ENCODE measurements around the gene PTPRT. TPM values are rescaled to one million over a fixed set of nuclear protein-coding genes. Genes with fewer than 3 reads are reported as not detected.

PTPRT gene
- total RNA-seq, 2 experiments from 2014 or later: not detected

DNA sequence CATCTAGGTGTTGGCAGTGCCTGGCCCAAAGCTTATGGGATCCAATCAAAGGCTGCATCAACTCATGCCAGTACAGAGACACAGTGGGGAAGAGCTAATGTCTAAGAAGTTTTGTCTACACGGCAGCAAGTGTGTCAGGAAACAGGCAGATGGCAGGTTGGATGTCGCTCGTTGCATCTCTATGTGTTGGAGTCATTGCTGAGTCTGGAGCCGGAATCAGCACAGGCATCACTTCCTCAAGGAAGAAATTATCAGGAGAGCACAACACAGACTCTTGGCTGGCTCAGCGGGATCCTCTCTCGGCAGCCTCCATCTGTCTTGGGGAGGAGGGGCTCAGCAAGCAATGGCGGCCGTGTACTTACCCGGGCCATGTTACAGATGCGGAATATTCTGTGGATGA lies 1104.3 kb downstream of the PTPRT start:
- ChIA-PET POLR2A (no interaction called here), CTCF (no interaction called here)
- Mint-ChIP-seq H3K9me3 (ENCODE audit: insufficient read depth) (peaks cover 7% of the 10 kb centered on the region), H3K4me3 (no peak overlapping the region), H3K4me1 (ENCODE audit: low read depth) (no peaks in the 10 kb centered on the region), H3K27me3 (ENCODE audit: low read depth) (no peaks in the 10 kb centered on the region), H3K36me3 (ENCODE audit: low read depth) (no peaks in the 10 kb centered on the region), H3K27ac (no peak overlapping the region)
- ATAC-seq (no peak), DNase-seq (no peak)

DNA sequence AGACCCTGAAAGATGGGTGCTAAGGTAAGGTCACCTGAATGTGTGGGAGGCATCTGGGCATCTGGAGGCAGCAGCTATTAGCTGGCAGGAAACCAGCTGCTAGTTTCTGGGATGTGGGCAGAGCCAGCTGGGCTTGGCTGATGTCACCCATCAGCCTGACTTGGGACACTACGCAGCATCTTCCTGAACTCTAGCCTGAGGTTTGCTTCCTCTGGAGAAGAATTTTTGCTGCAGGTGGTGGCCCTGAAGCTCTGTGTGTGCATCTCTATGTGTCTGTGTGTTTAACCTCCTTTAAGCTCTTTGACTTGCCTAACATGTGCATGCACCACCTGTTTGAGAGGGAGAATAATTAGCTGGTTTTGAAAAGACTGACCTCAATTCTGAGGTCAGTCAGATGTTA lies 1106.4 kb downstream of the PTPRT start:
- Mint-ChIP-seq H3K9me3 (ENCODE audit: insufficient read depth) (peaks cover 7% of the 10 kb centered on the region), H3K27ac (no peak overlapping the region), H3K27me3 (ENCODE audit: low read depth) (no peaks in the 10 kb centered on the region), H3K36me3 (ENCODE audit: low read depth) (no peaks in the 10 kb centered on the region), H3K4me1 (ENCODE audit: low read depth) (no peaks in the 10 kb centered on the region), H3K4me3 (no peak overlapping the region)
- POLR2A ChIA-PET: no interaction called here
- DNase-seq (no peak), ATAC-seq (no peak)
- CTCF ChIA-PET: no interaction called here

DNA sequence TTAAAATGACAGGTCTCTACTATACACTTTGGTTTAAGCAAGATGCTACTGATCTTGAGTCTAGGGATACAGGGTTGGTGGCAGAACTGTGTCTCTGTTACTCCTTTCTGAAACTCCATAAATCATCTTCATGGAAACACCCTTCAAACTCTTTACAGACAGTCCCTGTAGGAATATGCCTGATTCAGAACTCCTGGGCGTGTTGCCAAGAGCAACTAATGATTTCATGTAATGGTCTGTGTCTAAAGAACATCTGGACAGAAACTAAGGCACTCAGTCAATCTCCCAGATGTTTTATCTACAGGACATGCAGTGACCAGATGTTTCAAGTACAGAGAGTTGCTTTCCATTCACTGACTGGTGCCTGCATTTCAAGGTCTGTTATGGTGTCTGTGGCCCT lies 1107.1 kb downstream of the PTPRT start:
- ChIA-PET CTCF (no interaction called here), POLR2A (no interaction called here)
- H3K36me3 Mint-ChIP-seq (ENCODE audit: low read depth): no peaks in the 10 kb centered on the region
- DNase-seq: no peak
- H3K4me3 Mint-ChIP-seq: no peak overlapping the region
- peaks cover 7% of the 10 kb centered on the region for H3K9me3 Mint-ChIP-seq (ENCODE audit: insufficient read depth)
- no peak overlapping the region for H3K27ac Mint-ChIP-seq
- ATAC-seq: no peak
- no peaks in the 10 kb centered on the region for H3K4me1 Mint-ChIP-seq (ENCODE audit: low read depth)
- no peaks in the 10 kb centered on the region for H3K27me3 Mint-ChIP-seq (ENCODE audit: low read depth)

DNA sequence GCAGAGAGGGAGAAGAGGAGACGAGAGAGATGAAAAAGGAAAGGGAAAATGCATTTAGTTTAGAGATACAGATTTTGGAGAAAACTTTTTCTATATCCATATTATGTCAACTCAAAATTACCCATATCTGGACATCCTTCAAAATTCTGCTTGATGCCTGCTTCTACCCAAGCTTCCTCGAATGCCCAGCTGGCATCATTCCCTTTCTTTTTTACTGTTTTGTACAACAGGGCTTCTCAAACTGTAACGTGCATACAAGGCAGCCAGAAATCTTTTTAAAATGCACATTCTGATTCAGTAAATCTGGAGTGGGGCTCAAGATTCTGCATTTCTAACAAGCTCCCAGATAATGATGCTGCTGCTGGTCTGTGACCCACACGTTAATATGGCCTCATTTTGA lies 1108.8 kb downstream of the PTPRT start:
- Mint-ChIP-seq H3K27me3 (ENCODE audit: low read depth) (no peaks in the 10 kb centered on the region), H3K27ac (no peak overlapping the region), H3K9me3 (ENCODE audit: insufficient read depth) (peaks cover 7% of the 10 kb centered on the region), H3K36me3 (ENCODE audit: low read depth) (no peaks in the 10 kb centered on the region), H3K4me3 (no peak overlapping the region), H3K4me1 (ENCODE audit: low read depth) (no peaks in the 10 kb centered on the region)
- ChIA-PET CTCF (no interaction called here), POLR2A (no interaction called here)
- DNase-seq: no peak
- ATAC-seq: no peak

DNA sequence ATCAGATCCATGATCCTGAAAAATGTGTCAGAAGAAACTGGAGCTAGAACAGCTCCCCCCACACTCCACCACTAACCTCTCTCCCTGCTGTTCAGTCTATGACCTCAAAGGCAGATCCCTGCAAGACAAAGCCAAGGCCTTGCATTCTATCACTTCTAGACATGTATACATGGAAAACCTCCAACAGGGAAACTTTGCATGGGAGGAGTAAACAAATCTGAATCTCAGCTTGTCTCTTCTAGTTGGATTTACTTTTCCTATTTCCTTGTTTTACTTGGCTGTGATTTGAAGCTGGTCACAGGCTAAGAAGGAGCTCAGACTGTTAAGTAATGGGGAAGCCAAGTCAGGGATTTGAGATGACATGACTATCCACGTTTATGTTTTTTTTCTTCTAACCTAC lies 1114.8 kb downstream of the PTPRT start:
- ATAC-seq (no peak), DNase-seq (no peak)
- no peaks in the 10 kb centered on the region for H3K36me3 Mint-ChIP-seq (ENCODE audit: low read depth)
- no peaks in the 10 kb centered on the region for H3K4me1 Mint-ChIP-seq (ENCODE audit: low read depth)
- no peaks in the 10 kb centered on the region for H3K9me3 Mint-ChIP-seq (ENCODE audit: insufficient read depth)
- ChIA-PET CTCF (no interaction called here), POLR2A (no interaction called here)
- H3K27me3 Mint-ChIP-seq (ENCODE audit: low read depth): no peaks in the 10 kb centered on the region
- H3K27ac Mint-ChIP-seq: no peak overlapping the region
- no peak overlapping the region for H3K4me3 Mint-ChIP-seq

DNA sequence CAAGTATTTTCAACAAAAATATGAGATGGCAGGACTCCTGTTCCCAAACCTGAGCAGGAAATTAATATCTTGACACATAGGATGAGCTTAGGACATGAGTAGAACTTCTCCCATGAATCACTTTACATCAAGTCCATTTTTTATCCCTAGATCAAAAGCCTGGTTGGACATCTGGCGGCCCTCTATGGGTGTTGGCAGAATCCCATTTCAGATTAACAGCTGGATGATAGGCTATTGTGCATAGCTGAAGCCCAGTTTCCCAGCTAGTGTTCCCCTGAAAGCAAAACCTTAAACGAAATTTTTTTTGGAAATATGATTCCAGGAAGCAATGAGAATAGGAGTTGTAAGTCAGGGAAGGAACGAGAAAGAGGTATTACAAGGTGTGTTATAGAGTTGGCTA lies 1122.1 kb downstream of the PTPRT start:
- POLR2A ChIA-PET: no interaction called here
- no peak for DNase-seq
- no peaks in the 10 kb centered on the region for H3K4me1 Mint-ChIP-seq (ENCODE audit: low read depth)
- no peaks in the 10 kb centered on the region for H3K36me3 Mint-ChIP-seq (ENCODE audit: low read depth)
- no peak overlapping the region for H3K4me3 Mint-ChIP-seq
- H3K9me3 Mint-ChIP-seq (ENCODE audit: insufficient read depth): no peaks in the 10 kb centered on the region
- no peak overlapping the region for H3K27ac Mint-ChIP-seq
- no peaks in the 10 kb centered on the region for H3K27me3 Mint-ChIP-seq (ENCODE audit: low read depth)
- CTCF ChIA-PET: no interaction called here
- no peak for ATAC-seq

DNA sequence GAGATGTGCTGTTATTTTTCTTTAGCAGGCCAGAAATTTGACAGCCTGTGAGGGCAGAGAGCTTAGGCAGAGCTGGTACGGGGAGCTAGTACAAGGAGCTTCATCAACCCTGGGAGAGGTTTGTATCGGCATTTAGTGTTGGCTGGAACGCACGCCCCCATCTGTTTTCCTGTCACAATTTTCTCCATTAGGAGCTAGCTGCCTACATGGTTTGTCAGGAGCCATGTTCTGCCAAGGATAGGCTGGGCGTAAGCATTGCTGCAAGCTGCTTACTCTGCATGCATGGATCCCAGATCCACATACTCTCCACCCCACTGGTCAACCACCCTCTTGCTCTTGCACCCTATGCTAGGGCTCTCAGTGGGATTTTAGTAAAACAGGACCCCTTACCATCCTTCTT lies 1122.5 kb downstream of the PTPRT start:
- ChIA-PET POLR2A (no interaction called here), CTCF (no interaction called here)
- H3K4me1 Mint-ChIP-seq (ENCODE audit: low read depth): no peaks in the 10 kb centered on the region
- DNase-seq (no peak), ATAC-seq (no peak)
- H3K36me3 Mint-ChIP-seq (ENCODE audit: low read depth): no peaks in the 10 kb centered on the region
- H3K4me3 Mint-ChIP-seq: no peak overlapping the region
- H3K9me3 Mint-ChIP-seq (ENCODE audit: insufficient read depth): no peaks in the 10 kb centered on the region
- H3K27ac Mint-ChIP-seq: no peak overlapping the region
- H3K27me3 Mint-ChIP-seq (ENCODE audit: low read depth): no peaks in the 10 kb centered on the region

DNA sequence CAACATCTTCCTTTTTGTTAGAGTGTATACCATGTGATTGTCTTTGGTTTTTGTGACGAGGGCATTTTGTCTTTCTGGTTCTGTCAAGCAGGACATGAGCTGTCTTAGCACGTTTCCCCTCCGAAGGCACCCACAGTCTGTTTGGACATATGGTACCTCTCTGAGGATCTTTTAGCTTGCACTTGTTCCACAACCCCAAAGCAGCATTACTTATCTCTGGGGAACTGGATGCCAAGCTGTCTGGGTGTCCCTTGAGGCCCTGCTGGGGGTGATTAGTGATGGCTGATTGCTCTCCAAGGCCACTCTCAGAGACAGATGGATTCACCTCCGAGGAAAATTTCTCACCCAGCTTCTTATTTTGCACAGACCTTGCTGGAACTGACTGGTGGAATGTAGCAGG lies 1126.6 kb downstream of the PTPRT start:
- Mint-ChIP-seq H3K4me1 (ENCODE audit: low read depth) (no peaks in the 10 kb centered on the region), H3K27me3 (ENCODE audit: low read depth) (no peaks in the 10 kb centered on the region), H3K36me3 (ENCODE audit: low read depth) (no peaks in the 10 kb centered on the region), H3K9me3 (ENCODE audit: insufficient read depth) (no peaks in the 10 kb centered on the region), H3K4me3 (no peak overlapping the region), H3K27ac (no peak overlapping the region)
- ATAC-seq: no peak
- no peak for DNase-seq
- ChIA-PET CTCF (no interaction called here), POLR2A (no interaction called here)

DNA sequence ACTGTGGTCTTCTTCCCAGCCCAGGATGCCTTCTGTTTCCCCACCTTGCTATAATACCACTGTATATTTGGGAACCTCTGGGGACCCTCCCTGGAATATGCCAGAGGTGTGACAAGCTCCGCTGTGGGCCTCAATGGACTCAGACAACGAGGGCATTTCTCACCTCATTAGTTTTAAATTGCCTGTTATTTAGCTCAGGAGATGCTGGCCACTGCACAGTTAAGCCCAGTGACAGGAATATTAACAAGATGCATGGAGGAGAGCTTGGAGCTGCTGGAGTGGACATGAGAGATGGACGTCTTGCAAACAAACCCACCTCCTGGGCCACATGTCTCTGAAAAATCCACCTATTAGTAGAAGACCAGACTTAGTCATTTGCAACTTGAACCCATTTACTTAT lies 1136.4 kb downstream of the PTPRT start:
- no peaks in the 10 kb centered on the region for H3K27me3 Mint-ChIP-seq (ENCODE audit: low read depth)
- H3K27ac Mint-ChIP-seq: no peak overlapping the region
- POLR2A ChIA-PET: no interaction called here
- CTCF ChIA-PET: no interaction called here
- peaks cover 1% of the 10 kb centered on the region for H3K4me1 Mint-ChIP-seq (ENCODE audit: low read depth)
- H3K4me3 Mint-ChIP-seq: no peak overlapping the region
- H3K36me3 Mint-ChIP-seq (ENCODE audit: low read depth): no peaks in the 10 kb centered on the region
- DNase-seq: no peak
- H3K9me3 Mint-ChIP-seq (ENCODE audit: insufficient read depth): no peaks in the 10 kb centered on the region
- ATAC-seq: no peak

DNA sequence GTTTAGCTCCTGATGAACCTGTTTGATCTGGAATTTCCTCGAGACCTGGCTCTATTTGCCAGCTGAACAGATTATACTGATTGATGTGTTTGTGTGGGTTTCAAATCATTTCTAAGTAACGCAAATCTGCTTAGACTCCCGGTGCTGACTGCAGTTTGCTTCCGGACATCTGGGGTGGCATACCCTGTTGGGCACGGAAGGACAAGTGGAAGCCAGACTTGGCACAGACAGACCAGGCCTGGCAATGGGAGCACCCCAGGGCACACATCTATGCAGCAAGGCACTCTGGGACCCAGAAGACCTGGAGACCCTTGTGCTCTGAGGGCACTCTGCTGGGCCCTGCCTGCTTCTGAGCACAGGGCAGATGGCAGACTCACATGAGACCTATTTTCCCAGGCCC lies 1137.8 kb downstream of the PTPRT start:
- no peaks in the 10 kb centered on the region for H3K9me3 Mint-ChIP-seq (ENCODE audit: insufficient read depth)
- H3K27me3 Mint-ChIP-seq (ENCODE audit: low read depth): no peaks in the 10 kb centered on the region
- no peaks in the 10 kb centered on the region for H3K36me3 Mint-ChIP-seq (ENCODE audit: low read depth)
- DNase-seq (no peak), ATAC-seq (no peak)
- H3K4me1 Mint-ChIP-seq (ENCODE audit: low read depth): no peaks in the 10 kb centered on the region
- no peak overlapping the region for H3K27ac Mint-ChIP-seq
- H3K4me3 Mint-ChIP-seq: no peak overlapping the region
- CTCF ChIA-PET: no interaction called here
- POLR2A ChIA-PET: no interaction called here

DNA sequence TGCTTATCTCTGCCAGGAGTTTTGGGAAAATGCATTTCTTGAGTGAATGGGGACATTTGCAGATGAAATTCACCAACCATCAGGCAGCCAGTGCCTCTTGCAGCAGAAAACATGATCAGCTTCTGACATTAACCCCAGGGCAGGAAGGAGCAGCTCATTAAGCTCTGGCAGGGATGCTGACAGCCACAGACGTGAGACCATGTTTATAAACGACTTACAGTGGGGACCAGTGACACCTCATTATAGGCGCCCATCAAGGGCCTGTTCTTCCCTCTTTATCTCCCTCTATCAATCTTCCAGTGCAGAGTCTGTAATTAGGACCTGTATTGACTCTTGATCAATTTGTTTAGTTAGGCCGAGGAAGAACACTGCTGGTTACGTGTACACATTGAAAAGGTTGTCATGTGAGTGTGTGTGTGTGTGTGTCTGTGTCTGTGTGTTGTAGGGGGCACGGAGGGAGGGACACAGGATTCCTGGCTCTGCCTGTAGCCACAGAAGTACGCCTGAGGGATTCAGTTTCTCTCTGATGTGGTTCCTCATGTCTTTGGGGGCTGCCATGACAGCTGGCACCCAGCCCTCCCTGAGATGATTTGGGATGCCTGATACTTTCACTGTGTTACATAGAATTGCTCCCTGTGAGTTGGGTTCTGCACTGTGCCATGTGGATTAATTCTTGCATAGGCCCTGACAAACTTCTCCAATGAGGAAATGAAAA lies 1143.2 kb downstream of the PTPRT start:
- H3K36me3 Mint-ChIP-seq (ENCODE audit: low read depth): no peaks in the 10 kb centered on the region

DNA sequence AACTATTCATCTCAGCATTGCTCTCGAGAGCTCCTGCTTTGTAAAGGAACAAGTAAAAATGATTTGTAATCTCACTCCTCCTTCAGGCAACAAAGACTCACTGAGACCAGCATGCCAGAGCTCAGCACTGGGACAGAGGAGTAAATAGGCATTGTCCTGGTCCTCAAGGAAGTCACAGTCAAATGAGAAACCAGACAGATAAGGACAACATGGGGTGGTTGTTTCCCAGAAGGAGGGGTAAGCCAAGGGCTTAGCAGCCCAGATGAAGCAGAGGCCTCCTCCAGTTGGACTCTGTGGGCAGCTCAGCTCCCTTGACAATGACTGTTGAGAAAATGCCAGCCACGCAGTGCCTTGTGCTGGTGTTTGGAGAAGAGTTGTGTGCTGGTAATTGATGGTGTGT lies 1145.8 kb downstream of the PTPRT start:
- ChIA-PET POLR2A (interaction anchor here (0.6 kb wide), 1 partner anchor 1519 kb away, joined by 3 read pairs; no protein-coding TSS in a partner anchor), CTCF (no interaction called here)
- no peak for ATAC-seq
- H3K9me3 Mint-ChIP-seq (ENCODE audit: insufficient read depth): no peaks in the 10 kb centered on the region
- H3K27ac Mint-ChIP-seq: no peak overlapping the region
- no peaks in the 10 kb centered on the region for H3K4me1 Mint-ChIP-seq (ENCODE audit: low read depth)
- H3K36me3 Mint-ChIP-seq (ENCODE audit: low read depth): no peaks in the 10 kb centered on the region
- no peak overlapping the region for H3K4me3 Mint-ChIP-seq
- no peak for DNase-seq
- no peaks in the 10 kb centered on the region for H3K27me3 Mint-ChIP-seq (ENCODE audit: low read depth)

More for the DNA sequence above, 1143.2 kb downstream of the PTPRT start:
- POLR2A ChIA-PET: no interaction called here
- ATAC-seq: no peak
- Mint-ChIP-seq H3K4me1 (ENCODE audit: low read depth) (no peaks in the 10 kb centered on the region), H3K27ac (no peak overlapping the region), H3K4me3 (no peak overlapping the region), H3K9me3 (ENCODE audit: insufficient read depth) (no peaks in the 10 kb centered on the region), H3K27me3 (ENCODE audit: low read depth) (no peaks in the 10 kb centered on the region)
- CTCF ChIA-PET: no interaction called here
- no peak for DNase-seq

DNA sequence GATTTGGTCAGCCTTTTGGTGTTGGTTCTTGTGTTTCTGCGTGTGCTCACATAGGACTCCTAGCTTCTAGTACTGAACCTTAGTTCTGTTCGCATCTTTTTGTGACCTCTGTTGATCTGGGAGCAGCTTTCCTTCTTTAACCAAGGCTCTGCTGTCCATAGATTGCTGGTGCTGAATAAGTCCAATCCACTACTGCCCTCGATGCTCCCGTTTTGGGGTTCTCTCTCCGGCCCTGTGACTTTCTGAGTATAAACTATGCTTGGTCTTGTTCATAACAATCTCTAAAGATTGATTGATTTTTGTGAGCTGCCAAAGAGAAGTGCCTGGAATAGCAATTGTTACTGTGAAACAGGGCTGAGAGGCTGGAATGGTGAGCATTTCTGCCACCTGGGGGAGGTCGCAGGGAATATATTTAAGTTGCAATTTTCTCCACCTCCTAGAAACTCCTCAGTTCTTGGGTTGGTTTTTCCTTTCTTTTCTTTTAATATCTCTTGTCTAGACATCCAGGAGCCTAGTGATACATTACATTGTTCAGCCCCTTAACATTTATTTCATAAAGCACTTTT lies 1148.6 kb downstream of the PTPRT start:
- no peaks in the 10 kb centered on the region for H3K9me3 Mint-ChIP-seq (ENCODE audit: insufficient read depth)
- no peaks in the 10 kb centered on the region for H3K36me3 Mint-ChIP-seq (ENCODE audit: low read depth)
- DNase-seq: no peak
- no peak overlapping the region for H3K27ac Mint-ChIP-seq
- no peak for ATAC-seq
- no peaks in the 10 kb centered on the region for H3K27me3 Mint-ChIP-seq (ENCODE audit: low read depth)
- H3K4me1 Mint-ChIP-seq (ENCODE audit: low read depth): no peaks in the 10 kb centered on the region
- H3K4me3 Mint-ChIP-seq: no peak overlapping the region
- ChIA-PET CTCF (no interaction called here), POLR2A (no interaction called here)

Measured in activated CD8-positive, alpha-beta T cell treated with anti-CD3 and anti-CD28 coated beads, Interleukin-2, amount 10 ng/mL, durations not matched to agents 7 days and 5 days (primary cell).